Gastrocnemius medialis (tissue), 4 donors: Measurements from ENCODE around the gene NPTX1.

Experiments used
- CTCF ChIP-seq, 5 experiments: fragments of 450-650 bp in 3 of 5; fragments of 200-600 bp in 2 of 5; sonication (generic) in 2 of 5; IDR thresholded peaks in 4 of 5; conservative IDR thresholded peaks in 1 of 5; 1 replicate in 4 of 5; 2 replicates in 1 of 5; pipeline ENCODE4 v1.5.1; 2016 to 2019; ENCODE audit warnings: antibody characterized with exemption in 5 of 5, mild to moderate bottlenecking in 3 of 5, moderate library complexity in 3 of 5
- POLR2A ChIP-seq, 2 donors: fragments of 450-650 bp; IDR thresholded peaks; one replicate each; pipeline ENCODE4 v1.6.1; 2017; ENCODE audit warnings: antibody characterized with exemption in 2 of 2, mild to moderate bottlenecking in 2 of 2, moderate library complexity in 2 of 2

GRCh38 chr17:80503921-80504320, 27.5 kb upstream of the NPTX1 start:
- no peak for TF ChIP-seq CTCF (IDR thresholded peaks at IDR 0.05 in 4 of 5, conservative IDR thresholded peaks at IDR 0.05 in 1 of 5)
- TF ChIP-seq POLR2A (IDR thresholded peaks at IDR 0.05) = no peak
